GM12878 (cell line): ENCODE data around the gene PUS10. TPM values are rescaled to one million over a fixed set of nuclear protein-coding genes. Genes with fewer than 3 reads are reported as not detected.

Source experiments
- ATAC-seq: fragments of 200-7000 bp; cut with Tn5 transposase; 3 replicates; pipeline ENCODE4 v1.9.1; 2020; ENCODE audit warnings: mild to moderate bottlenecking, moderate library complexity
- BruUV-seq: library from RNA; stranded (reverse); fragments of 400-500 nt; replicated peaks from 2 replicates; lab custom pipeline; 2021; lab: Mats Ljungman, UMichigan
- CTCF ChIA-PET: fragments of 300-600 bp; sonication (Branson Sonifier 250); formaldehyde crosslinking; extraction: SDS; loops from one replicate; lab custom pipeline; 2021; ENCODE audit warnings: inconsistent platforms; lab: Yijun Ruan, JAX
- POLR2A ChIA-PET: fragments of 350-600 bp; formaldehyde crosslinking; extraction: SDS; loops from one replicate; lab custom pipeline; 2021; ENCODE audit warnings: inconsistent platforms; lab: Charles Lee
- RAD21 ChIA-PET: fragments of 300-600 bp; sonication (Branson Sonifier 250); formaldehyde crosslinking; loops from one replicate; lab custom pipeline; 2023; ENCODE audit warnings: antibody characterized with exemption; ENCODE audit not compliant: unreplicated experiment; lab: Charles Lee
- SMC1A ChIA-PET: fragments of 300-600 bp; sonication (Branson Sonifier 250); formaldehyde crosslinking; loops from one replicate; lab custom pipeline; 2023; ENCODE audit not compliant: unreplicated experiment, uncharacterized antibody; lab: Charles Lee
- DNase-seq: peaks from one replicate; pipeline ENCODE4 v3.0.0-alpha.2; 2011; ENCODE audit warnings: low read depth, low spot score
- FAIRE-seq: peaks from 3 replicates; lab custom pipeline; 2011; peaks lifted over from hg19 to GRCh38; lab: Jason Lieb, UNC
- H2AFZ ChIP-seq: 2 replicates; pipeline ENCODE4 v1.6.0; 2011; ENCODE audit warnings: low read depth, low read length, control low read depth; ENCODE audit not compliant: control insufficient read depth
- H3K27ac ChIP-seq: 2 replicates; pipeline ENCODE4 v1.5.1; 2011; ENCODE audit warnings: control low read depth; ENCODE audit not compliant: control insufficient read depth, insufficient read depth
- H3K27me3 ChIP-seq, 2 experiments: replicated peaks in 1 of 2; 2 replicates each; pipeline versions ENCODE4 v1.6.0 to v1.6.1; 2011; ENCODE audit warnings: low read length in 1 of 2; ENCODE audit not compliant: control insufficient read depth in 2 of 2, insufficient read depth in 2 of 2
- H3K36me3 ChIP-seq, 2 experiments: 2 replicates each; pipeline ENCODE4 v1.5.1; 2011; ENCODE audit warnings: low read length in 1 of 2; ENCODE audit not compliant: control insufficient read depth in 2 of 2, insufficient read depth in 2 of 2
- H3K4me1 ChIP-seq: 2 replicates; pipeline ENCODE4 v1.6.1; 2011; ENCODE audit warnings: mild to moderate bottlenecking, low read length, moderate library complexity, mixed read lengths; ENCODE audit not compliant: control insufficient read depth, insufficient read depth
- H3K4me2 ChIP-seq: 2 replicates; pipeline ENCODE4 v1.6.0; 2011; ENCODE audit warnings: control low read depth; ENCODE audit not compliant: control insufficient read depth, insufficient read depth
- H3K4me3 ChIP-seq: fragments of 200-600 bp; sonication (generic); 2 replicates; pipeline ENCODE4 v1.5.1; 2016
- H3K79me2 ChIP-seq: 2 replicates; pipeline ENCODE4 v1.6.0; 2011; ENCODE audit warnings: low read length; ENCODE audit not compliant: control insufficient read depth, insufficient read depth
- H3K9ac ChIP-seq: 2 replicates; pipeline ENCODE4 v1.8.0; 2011; ENCODE audit warnings: low read length, control low read depth, mixed read lengths; ENCODE audit not compliant: control insufficient read depth, insufficient read depth
- H3K9me3 ChIP-seq: replicated peaks from 3 replicates; pipeline ENCODE4 v1.5.1; 2011; ENCODE audit warnings: mild to moderate bottlenecking, low read length; ENCODE audit not compliant: control insufficient read depth, insufficient read depth
- H4K20me1 ChIP-seq: 2 replicates; pipeline ENCODE4 v1.6.0; 2011; ENCODE audit not compliant: control insufficient read depth, insufficient read depth
- CBX3 ChIP-seq: fragments of 200-600 bp; sonication (generic); IDR thresholded peaks from 2 replicates; pipeline ENCODE4 v1.6.1; 2016; ENCODE audit warnings: low read depth, borderline replicate concordance
- CREB1 ChIP-seq: IDR thresholded peaks from 2 replicates; pipeline ENCODE4 v1.6.1; 2012; ENCODE audit warnings: low read depth, mild to moderate bottlenecking, inconsistent platforms
- ELK1 ChIP-seq: IDR thresholded peaks from 2 replicates; pipeline ENCODE4 v1.6.1; 2012; ENCODE audit warnings: low read depth, low read length, improper control_type of control experiment
- ESRRA ChIP-seq: IDR thresholded peaks from 2 replicates; pipeline ENCODE4 v1.6.1; 2012; ENCODE audit warnings: mild to moderate bottlenecking, low read length, improper control_type of control experiment
- ETV6 ChIP-seq, 2 experiments: fragments of 450-650 bp in 1 of 2; IDR thresholded peaks in 1 of 2; conservative IDR thresholded peaks in 1 of 2; 2 replicates each; pipeline ENCODE4 v1.6.1; 2014; ENCODE audit warnings: antibody characterized with exemption in 1 of 2, borderline replicate concordance in 1 of 2, low read depth in 1 of 2, mild to moderate bottlenecking in 1 of 2, moderate library complexity in 1 of 2
- HCFC1 ChIP-seq: fragments of 150-350 bp; IDR thresholded peaks from 2 replicates; pipeline ENCODE4 v1.6.1; 2014; ENCODE audit warnings: low read length
- HSF1 ChIP-seq: fragments of 150-350 bp; IDR thresholded peaks from 2 replicates; pipeline ENCODE4 v1.6.1; 2014; ENCODE audit warnings: mild to moderate bottlenecking, low read depth, low read length
- NBN ChIP-seq: fragments of 450-650 bp; IDR thresholded peaks from 2 replicates; pipeline ENCODE4 v1.6.1; 2016
- POLR2A ChIP-seq: IDR thresholded peaks from 2 replicates; pipeline ENCODE4 v1.6.1; 2011; ENCODE audit warnings: low read depth, mild to moderate bottlenecking, low read length
- SIN3A ChIP-seq: IDR thresholded peaks from 2 replicates; pipeline ENCODE4 v1.6.1; 2012; ENCODE audit warnings: low read depth, low read length, improper control_type of control experiment
- STAT1 ChIP-seq: fragments of 450-650 bp; conservative IDR thresholded peaks from 2 replicates; pipeline ENCODE4 v1.6.1; 2014; ENCODE audit warnings: antibody characterized with exemption, mild to moderate bottlenecking
- TCF12 ChIP-seq: IDR thresholded peaks from 2 replicates; pipeline ENCODE4 v1.6.1; 2011; ENCODE audit warnings: low read depth, mild to moderate bottlenecking, low read length
- ZBTB11 ChIP-seq: fragments of 450-650 bp; formaldehyde crosslinking; IDR thresholded peaks from 2 replicates; pipeline ENCODE4 v1.5.0; 2022; ENCODE audit warnings: mild to moderate bottlenecking, missing genetic modification characterization
- ZNF207 ChIP-seq: fragments of 450-650 bp; IDR thresholded peaks from 2 replicates; pipeline ENCODE4 v1.6.1; 2014; ENCODE audit warnings: antibody characterized with exemption, mild to moderate bottlenecking, borderline replicate concordance
- ZSCAN29 ChIP-seq: fragments of 450-650 bp; IDR thresholded peaks from 2 replicates; pipeline ENCODE4 v1.6.1; 2017; ENCODE audit warnings: mild to moderate bottlenecking, moderate library complexity
- ZZZ3 ChIP-seq: IDR thresholded peaks from 2 replicates; pipeline ENCODE4 v1.6.1; 2011; ENCODE audit warnings: low read depth; ENCODE audit not compliant: control insufficient read depth, insufficient read length
- WGBS: methylation state at CpG from one replicate; pipeline ENCODE4 v1.1.6; 2016; ENCODE audit warnings: low lambda C conversion rate; ENCODE audit not compliant: insufficient replicate concordance, insufficient coverage; ENCODE audit errors: missing lambda C conversion rate; 5-methylcytosine and 5-hydroxymethylcytosine counted together
- in situ Hi-C: fragments of 300-500 bp; cut with MboI; formaldehyde crosslinking; loops from 9 replicates; pipeline ENCODE4 v1.14.3; 2018; ENCODE audit warnings: mixed read lengths
- intact Hi-C: fragments of 100-400 bp; cut with micrococcal nuclease; formaldehyde crosslinking; loops from one replicate; pipeline ENCODE4 v1.14.2; 2022; ENCODE audit not compliant: unreplicated experiment
- polyA plus RNA-seq, 11 experiments: library from polyadenylated mRNA; depleted of rRNA in 4 of 11; unstranded in 6 of 11; stranded (reverse) in 5 of 11; fragments of >200 nt; fragmentation: Nextera tagmentation in 4 of 11; fragmentation: Illumina TruSeq in 1 of 11; extraction: Ambion mirVana in 4 of 11; extraction: Trizol in 1 of 11; gene quantifications; 1 replicate in 1 of 11; 2 replicates in 10 of 11; pipeline versions ENCODE4 v1.2.1 to v1.2.3, GENCODE V29; 2011 to 2016; ENCODE audit warnings: inconsistent platforms in 2 of 11, missing spikeins in 2 of 11, low read depth in 1 of 11
- total RNA-seq, 4 experiments: library from RNA; depleted of rRNA in 3 of 4; stranded (reverse); fragments of >200 nt in 3 of 4; fragmentation: Illumina TruSeq in 1 of 4; extraction: Trizol in 1 of 4; gene quantifications; 2 replicates each; pipeline versions ENCODE4 v1.2.1 to v1.2.3, GENCODE V29; 2013 to 2021

The PUS10 gene
- total and polyA plus RNA-seq, 10 of the 15 experiments (the other 5 are each of a cell fraction or from before 2014, with no cell fraction given): 9.1 to 17.0 (median 13.0) TPM

- Histone ChIP-seq H3K9me3 (no peaks in the 10 kb centered on the region; the same call in 2 of the 3 replicates), H3K4me1 (peaks cover 6% of the 10 kb centered on the region; the same call in 1 of the 2 replicates), H2AFZ (no peak overlapping the region), H3K9ac (no peak overlapping the region), H4K20me1 (no peaks in the 10 kb centered on the region), H3K79me2 (no peaks in the 10 kb centered on the region), H3K4me2 (no peak overlapping the region), H3K4me3 (no peak overlapping the region), H3K27ac (no peak overlapping the region), H3K36me3 (peaks cover 0 to 15% of the 10 kb centered on the region in 2 experiments; a peak in 2 of 4 replicates), H3K27me3 (no peaks in the 10 kb centered on the region)
- TF ChIP-seq HCFC1 (no peak), NBN (no peak), ELK1 (no peak), CBX3 (no peak), ZBTB11 (CRISPR knock-in tag) (no peak), ZZZ3 (no peak), ESRRA (no peak), ETV6 (conservative IDR thresholded peaks at IDR 0.05 in 1 of 2, IDR thresholded peaks at IDR 0.05 in 1 of 2; ENCODE audit: borderline replicate concordance in 1 of 2, low read depth in 1 of 2) (no peak), POLR2A (no peak), HSF1 (no peak), TCF12 (no peak), ZNF207 (no peak), ZSCAN29 (no peak), STAT1 (no peak), SIN3A (no peak), CREB1 (no peak)
- BruUV-seq: no TSS peak
- RAD21 ChIA-PET: interaction anchor here (0.9 kb wide), 1 partner anchor 38 kb away, joined by 4 read pairs; no protein-coding TSS in a partner anchor
- POLR2A ChIA-PET: interaction anchor here (0.6 to 1.2 kb wide), 2 partner anchors 58 to 69 kb away, joined by 3 read pairs; no protein-coding TSS in a partner anchor
- intact Hi-C loops: no loop called here
- DNase-seq (no peak), FAIRE-seq (no peak), ATAC-seq (no peak)
- in situ Hi-C loops: no loop called here
- SMC1A ChIA-PET: interaction anchor here (0.6 to 1.0 kb wide), 2 partner anchors 49 to 155 kb away, joined by 3 read pairs; no protein-coding TSS in a partner anchor
- WGBS: 100% methylated on average over 1 of the region's 1 CpG
- CTCF ChIA-PET: interaction anchor here (1.0 kb wide), 1 partner anchor 38 kb away, joined by 3 read pairs; no protein-coding TSS in a partner anchor
Measured at GRCh38 chr2:60960706-60961105, 57.3 kb downstream of the PUS10 start.
